Neural progenitor cell (in vitro differentiated cells): ENCODE data around the gene CCDC89. TPM values are rescaled to one million over a fixed set of nuclear protein-coding genes. Genes with fewer than 3 reads are reported as not detected.

ENCODE experiments used
- DNase-seq: peaks from one replicate; pipeline ENCODE4 v3.0.0-alpha.2; 2016; ENCODE audit warnings: low spot score
- H2AFZ ChIP-seq: fragments of 200-600 bp; sonication (generic); replicated peaks from 2 replicates; pipeline ENCODE4 v1.6.1; 2016; ENCODE audit warnings: antibody characterized with exemption
- H3F3A ChIP-seq: fragments of 200-600 bp; sonication (generic); 2 replicates; pipeline ENCODE4 v1.6.1; 2016; ENCODE audit warnings: antibody characterized with exemption, low read depth
- H3K27ac ChIP-seq: fragments of 200-600 bp; sonication (generic); 2 replicates; pipeline ENCODE4 v1.5.1; 2016; ENCODE audit warnings: mild to moderate bottlenecking
- H3K27me3 ChIP-seq: fragments of 200-600 bp; sonication (generic); 2 replicates; pipeline ENCODE4 v1.6.1; 2016; ENCODE audit warnings: mild to moderate bottlenecking, moderate library complexity
- H3K36me3 ChIP-seq: fragments of 200-600 bp; sonication (generic); 2 replicates; pipeline ENCODE4 v1.5.1; 2016
- H3K4me1 ChIP-seq: fragments of 200-600 bp; sonication (generic); 2 replicates; pipeline ENCODE4 v1.6.1; 2016; ENCODE audit warnings: mixed run types
- H3K4me2 ChIP-seq: fragments of 200-600 bp; sonication (generic); 2 replicates; pipeline ENCODE4 v1.6.1; 2016
- H3K4me3 ChIP-seq: fragments of 200-600 bp; sonication (generic); 2 replicates; pipeline ENCODE4 v1.5.1; 2016
- H3K79me2 ChIP-seq: fragments of 200-600 bp; sonication (generic); 2 replicates; pipeline ENCODE4 v1.6.1; 2016; ENCODE audit warnings: low read depth
- H3K9ac ChIP-seq: fragments of 200-600 bp; sonication (generic); 2 replicates; pipeline ENCODE4 v1.6.1; 2016
- H3K9me3 ChIP-seq: fragments of 200-600 bp; sonication (generic); 2 replicates; pipeline ENCODE4 v1.5.1; 2016; ENCODE audit warnings: low read depth
- H4K20me1 ChIP-seq: fragments of 200-600 bp; sonication (generic); 2 replicates; pipeline ENCODE4 v1.6.1; 2016; ENCODE audit warnings: low read depth
- H3K27ac Mint-ChIP-seq: 3 replicates; pipeline ENCODE4 v1.8.0; 2021; ENCODE audit warnings: mixed read lengths
- H3K27me3 Mint-ChIP-seq: 2 replicates; pipeline ENCODE4 v1.8.0; 2022; ENCODE audit warnings: low read depth, mild to moderate bottlenecking, inconsistent platforms, moderate library complexity, mixed read lengths; ENCODE audit not compliant: insufficient read depth
- H3K36me3 Mint-ChIP-seq: 3 replicates; pipeline ENCODE4 v1.8.0; 2021; ENCODE audit warnings: mixed read lengths
- H3K4me1 Mint-ChIP-seq: 3 replicates; pipeline ENCODE4 v1.8.0; 2021; ENCODE audit warnings: mixed read lengths
- H3K4me3 Mint-ChIP-seq: 3 replicates; pipeline ENCODE4 v1.8.0; 2021; ENCODE audit warnings: mild to moderate bottlenecking, moderate library complexity, mixed read lengths
- H3K9me3 Mint-ChIP-seq: 3 replicates; pipeline ENCODE4 v1.8.0; 2020; ENCODE audit warnings: mixed read lengths
- CTCF ChIP-seq: fragments of 200-600 bp; sonication (generic); IDR thresholded peaks from 2 replicates; pipeline ENCODE4 v1.5.1; 2017; ENCODE audit warnings: antibody characterized with exemption, mild to moderate bottlenecking
- EZH2 ChIP-seq: fragments of 200-600 bp; sonication (generic); IDR thresholded peaks from 2 replicates; pipeline ENCODE4 v1.6.1; 2017; ENCODE audit warnings: antibody characterized with exemption, mild to moderate bottlenecking, moderate library complexity
- EZH2phosphoT487 ChIP-seq: fragments of 200-600 bp; sonication (generic); IDR thresholded peaks from 2 replicates; pipeline ENCODE4 v1.6.1; 2017; ENCODE audit warnings: antibody characterized with exemption
- total RNA-seq: library from RNA; depleted of rRNA; stranded (reverse); fragments of >200 nt; gene quantifications from 2 replicates; pipeline ENCODE4 v1.2.3, GENCODE V29; 2015; ENCODE audit warnings: low replicate concordance

CCDC89 gene
- total RNA-seq, 1 donor from 2014 or later = not detected

GRCh38 chr11:85665733-85666132, 20.3 kb downstream of the CCDC89 start:
- Histone ChIP-seq H3K4me1 (peaks cover 19% of the 10 kb centered on the region), H3K27me3 (no peaks in the 10 kb centered on the region), H3K9ac (no peak overlapping the region), H3K4me2 (peak overlapping the region; percentile 90), H3K79me2 (peaks cover 45% of the 10 kb centered on the region), H3K36me3 (peaks cover 19% of the 10 kb centered on the region), H4K20me1 (peaks cover 39% of the 10 kb centered on the region), H3F3A (peaks cover 23% of the 10 kb centered on the region), H2AFZ (peak overlapping the region; percentile 97), H3K4me3 (peak overlapping the region; percentile 97), H3K9me3 (no peaks in the 10 kb centered on the region), H3K27ac (no peak overlapping the region)
- H3K27ac Mint-ChIP-seq = peak overlapping the region; percentile 74
- H3K4me1 Mint-ChIP-seq = peaks cover 28% of the 10 kb centered on the region
- TF ChIP-seq CTCF (no peak), EZH2 (no peak)
- H3K9me3 Mint-ChIP-seq = no peaks in the 10 kb centered on the region
- no peak for DNase-seq
- H3K4me3 Mint-ChIP-seq = peak overlapping the region; percentile 100
- peaks cover 3% of the 10 kb centered on the region for H3K27me3 Mint-ChIP-seq
- peaks cover 15% of the 10 kb centered on the region for H3K36me3 Mint-ChIP-seq

- H3K9ac ChIP-seq = peak within 1 kb of the TSS; percentile 99
- peaks cover 28% of the 10 kb centered on the region for H3K36me3 ChIP-seq
- no peaks in the 10 kb centered on the region for H3K9me3 Mint-ChIP-seq
- peak within 1 kb of the TSS; percentile 96 for H3K27ac ChIP-seq
- H3K4me2 ChIP-seq = peak within 1 kb of the TSS; percentile 90
- peaks cover 48% of the 10 kb centered on the region for H4K20me1 ChIP-seq
- peaks cover 3% of the 10 kb centered on the region for H3K27me3 Mint-ChIP-seq
- H3K4me3 Mint-ChIP-seq = peak within 1 kb of the TSS; percentile 100
- H3K4me3 ChIP-seq = peak within 1 kb of the TSS; percentile 97
- peaks cover 21% of the 10 kb centered on the region for H3K36me3 Mint-ChIP-seq
- H2AFZ ChIP-seq = peak within 1 kb of the TSS; percentile 97
- TF ChIP-seq EZH2phosphoT487 = no peak
- TF ChIP-seq EZH2 = no peak
- TF ChIP-seq CTCF = no peak
- H3K4me1 ChIP-seq = peaks cover 28% of the 10 kb centered on the region
- peak; percentile 97 for DNase-seq
- H3K79me2 ChIP-seq = peaks cover 53% of the 10 kb centered on the region
- H3K4me1 Mint-ChIP-seq = peaks cover 36% of the 10 kb centered on the region
- no peaks in the 10 kb centered on the region for H3K27me3 ChIP-seq
- peaks cover 26% of the 10 kb centered on the region for H3F3A ChIP-seq
- H3K27ac Mint-ChIP-seq = peak within 1 kb of the TSS; percentile 97
- no peaks in the 10 kb centered on the region for H3K9me3 ChIP-seq
Observed at GRCh38 chr11:85664615-85665481, 21.1 kb downstream of the CCDC89 start, which contains the start of gene CREBZF. Gene CREBZF, minus strand, starts transcription at chr11:85665129. Its CDS starts 254 bp downstream, at chr11:85664875.

GRCh38 chr11:85663753-85664614, 22.0 kb downstream of the CCDC89 start:
- peak; percentile 92 for DNase-seq
- Histone ChIP-seq H3K4me2 (peak overlapping the region; percentile 90), H3K4me3 (peak overlapping the region; percentile 97), H3K36me3 (peaks cover 32% of the 10 kb centered on the region), H3K27ac (peak overlapping the region; percentile 96), H2AFZ (peak overlapping the region; percentile 97), H3K79me2 (peaks cover 62% of the 10 kb centered on the region), H4K20me1 (peaks cover 56% of the 10 kb centered on the region), H3K9ac (peak overlapping the region; percentile 99), H3K9me3 (no peaks in the 10 kb centered on the region), H3F3A (peaks cover 29% of the 10 kb centered on the region), H3K4me1 (peaks cover 34% of the 10 kb centered on the region), H3K27me3 (no peaks in the 10 kb centered on the region)
- H3K4me3 Mint-ChIP-seq = peak overlapping the region; percentile 100
- H3K27ac Mint-ChIP-seq = peak overlapping the region; percentile 97
- H3K27me3 Mint-ChIP-seq = peaks cover 3% of the 10 kb centered on the region
- peaks cover 27% of the 10 kb centered on the region for H3K36me3 Mint-ChIP-seq
- TF ChIP-seq EZH2 (no peak), EZH2phosphoT487 (no peak), CTCF (peak; percentile 57)
- H3K9me3 Mint-ChIP-seq = no peaks in the 10 kb centered on the region
- peaks cover 42% of the 10 kb centered on the region for H3K4me1 Mint-ChIP-seq
